Upper lobe of right lung (tissue), 1 donor: Measurements from ENCODE around the gene RPE. TPM values are rescaled to one million over a fixed set of nuclear protein-coding genes. Genes with fewer than 3 reads are reported as not detected.

Source experiments
- total RNA-seq: library from RNA; stranded (reverse); fragmentation: NEBNext Ultra II Directional; extraction: Animal tissue kit (Norgen Biotek cat#: 25700); gene quantifications from one replicate; pipeline ENCODE4 v1.2.1, GENCODE V29; 2021
- donor health status: DM: no; HTN: yes; CAD: no; lungs with severe emphysema.

RPE gene
- total RNA-seq, 1 donor from 2014 or later = 47.7 TPM

Other genes starting within 250 kb of the RPE start
- not detected for gene UNC80, start 230.8 kb upstream of the RPE start, total RNA-seq
- gene KANSL1L, start 168.8 kb downstream of the RPE start, total RNA-seq = 36.3 TPM
- gene ACADL, start 222.8 kb downstream of the RPE start, total RNA-seq = 41.6 TPM